OCI-LY7 (cell line): ENCODE results near the gene DUS1L. TPM values are rescaled to one million over a fixed set of nuclear protein-coding genes. Genes with fewer than 3 reads are reported as not detected.

Experiments
- BruUV-seq: library from RNA; stranded (reverse); fragments of 400-500 nt; replicated peaks from 2 replicates; lab custom pipeline; 2021; lab: Mats Ljungman, UMichigan
- CTCF ChIA-PET: fragments of 300-600 bp; sonication (Branson Sonifier 250); formaldehyde crosslinking; loops from one replicate; lab custom pipeline; 2022; ENCODE audit warnings: antibody characterized with exemption; ENCODE audit not compliant: unreplicated experiment; lab: Charles Lee
- POLR2A ChIA-PET: fragments of 300-600 bp; sonication (Branson Sonifier 250); formaldehyde crosslinking; loops from one replicate; lab custom pipeline; 2022; ENCODE audit warnings: antibody characterized with exemption; lab: Charles Lee
- DNase-seq: peaks from one replicate; pipeline ENCODE4 v3.0.0-alpha.2; 2015; ENCODE audit warnings: low spot score
- H2AFZ ChIP-seq: fragments of 200-600 bp; sonication (generic), shearing (Covaris generic); 2 replicates; pipeline ENCODE4 v1.6.1; 2014; ENCODE audit warnings: mild to moderate bottlenecking, antibody characterized with exemption, low read length, moderate library complexity
- H3K27ac ChIP-seq: fragments of 200-600 bp; sonication (generic); 2 replicates; pipeline ENCODE4 v1.5.1; 2014; ENCODE audit warnings: mixed run types, low read depth, mild to moderate bottlenecking, moderate library complexity, low read length, inconsistent platforms; ENCODE audit not compliant: poor library complexity, severe bottlenecking
- H3K36me3 ChIP-seq: fragments of 200-600 bp; sonication (generic); 2 replicates; pipeline ENCODE4 v1.6.1; 2014; ENCODE audit warnings: mild to moderate bottlenecking, antibody characterized with exemption, low read length, moderate library complexity, mixed read lengths; ENCODE audit not compliant: insufficient read depth
- H3K4me1 ChIP-seq: fragments of 200-600 bp; sonication (generic); 2 replicates; pipeline ENCODE4 v1.5.1; 2014; ENCODE audit warnings: mild to moderate bottlenecking, low read length; ENCODE audit not compliant: insufficient read depth, poor library complexity, severe bottlenecking
- H3K4me2 ChIP-seq: fragments of 200-600 bp; sonication (generic); 2 replicates; pipeline ENCODE4 v1.6.1; 2014; ENCODE audit warnings: mild to moderate bottlenecking, low read length
- H3K4me3 ChIP-seq: fragments of 200-600 bp; sonication (generic); 2 replicates; pipeline ENCODE4 v1.5.1; 2014; ENCODE audit warnings: mild to moderate bottlenecking, low read depth, low read length; ENCODE audit not compliant: poor library complexity, severe bottlenecking
- H3K79me2 ChIP-seq: fragments of 200-600 bp; sonication (generic); 2 replicates; pipeline ENCODE4 v1.6.1; 2016; ENCODE audit warnings: low read depth, mild to moderate bottlenecking, low read length, moderate library complexity, mixed read lengths; ENCODE audit not compliant: insufficient read depth
- H3K9me2 ChIP-seq: fragments of 200-600 bp; sonication (generic); 2 replicates; pipeline ENCODE4 v1.6.1; 2016; ENCODE audit warnings: mild to moderate bottlenecking, low read length, mixed read lengths; ENCODE audit not compliant: insufficient read depth
- H3K9me3 ChIP-seq: fragments of 200-600 bp; sonication (generic); 2 replicates; pipeline ENCODE4 v1.6.1; 2014; ENCODE audit warnings: mild to moderate bottlenecking, mixed run types, low read length, mixed read lengths
- H4K20me1 ChIP-seq: fragments of 200-600 bp; sonication (generic); 2 replicates; pipeline ENCODE4 v1.6.1; 2014; ENCODE audit warnings: mild to moderate bottlenecking, antibody characterized with exemption, low read length, moderate library complexity, mixed read lengths; ENCODE audit not compliant: insufficient read depth
- EZH2phosphoT487 ChIP-seq: fragments of 200-600 bp; sonication (generic); IDR thresholded peaks from 2 replicates; pipeline ENCODE4 v1.6.1; 2018; ENCODE audit warnings: low read depth, borderline replicate concordance, mild to moderate bottlenecking, mixed run types, antibody characterized with exemption, low read length, moderate library complexity, mixed read lengths
- intact Hi-C: fragments of 100-400 bp; cut with micrococcal nuclease; formaldehyde crosslinking; loops from one replicate; pipeline ENCODE4 v1.10.0; 2022; ENCODE audit not compliant: unreplicated experiment
- total RNA-seq, 2 experiments: library from RNA; depleted of rRNA in 1 of 2; stranded (reverse); fragments of >200 nt in 1 of 2; shearing (Covaris generic) in 1 of 2; gene quantifications; 2 replicates each; pipeline ENCODE4 v1.2.3, GENCODE V29; 2014 to 2022
- TF ChIP-seq, protein P1 (sequence below): fragments of 200-600 bp; sonication (generic); conservative IDR thresholded peaks from 2 replicates; pipeline ENCODE4 v1.5.1; 2014; ENCODE audit warnings: mild to moderate bottlenecking, antibody characterized with exemption, low read length, moderate library complexity, mixed read lengths

Gene DUS1L
- total RNA-seq, 2 experiments from 2014 or later, result 320 to 388 TPM

DNA sequence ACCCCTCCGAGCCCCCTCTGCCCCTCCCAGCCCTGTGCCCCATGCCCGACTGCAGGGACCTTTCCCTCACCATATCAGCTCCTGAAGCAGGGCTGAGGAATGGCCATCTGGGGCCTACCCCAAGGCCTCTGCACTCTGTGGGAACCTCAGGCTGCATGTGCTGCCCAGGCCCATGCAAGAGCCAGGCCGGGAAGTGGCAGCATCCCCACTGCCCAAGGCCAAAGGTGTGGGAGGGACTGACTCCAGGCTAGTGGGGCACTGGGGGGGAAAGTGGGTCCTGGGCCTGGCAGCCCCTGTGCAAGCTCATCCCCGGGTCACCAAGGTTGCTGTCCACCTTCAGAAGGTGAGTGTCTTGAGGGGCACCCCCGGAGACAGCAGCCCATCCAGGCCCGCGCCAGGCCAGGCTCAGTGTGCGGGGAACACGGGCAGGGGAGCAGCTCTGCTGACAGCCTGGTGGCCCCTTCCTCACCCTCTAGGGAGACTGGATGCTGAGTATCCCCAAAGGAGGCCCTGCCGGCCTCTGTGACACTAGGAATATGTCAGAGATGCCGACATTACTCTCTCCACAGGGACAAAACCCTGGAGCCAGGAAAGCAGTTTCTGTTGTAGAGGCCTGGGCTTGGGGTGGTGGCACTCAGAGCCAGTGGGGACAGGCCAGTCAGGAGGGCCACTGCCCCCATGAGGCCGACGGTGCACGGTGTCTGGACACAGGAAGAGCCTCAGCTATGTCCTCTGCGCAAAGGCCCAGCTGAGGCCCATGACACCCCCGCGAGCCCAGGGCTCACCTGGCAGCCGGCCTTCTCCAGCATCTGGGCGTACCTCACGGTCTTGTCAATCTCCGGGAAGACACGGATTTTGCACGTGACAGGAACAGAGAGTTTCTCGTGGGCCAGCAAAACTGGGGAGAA is 3.3 kb downstream of the DUS1L start:
- H2AFZ ChIP-seq, result no peak overlapping the region
- BruUV-seq, result no TSS peak
- peaks cover 68% of the 10 kb centered on the region for H3K36me3 ChIP-seq
- peaks cover 18% of the 10 kb centered on the region; the same call in 1 of the 2 replicates for H3K79me2 ChIP-seq
- H3K27ac ChIP-seq, result no peak overlapping the region
- no peaks in the 10 kb centered on the region for H3K9me2 ChIP-seq
- H3K4me2 ChIP-seq, result no peak overlapping the region
- no peak for DNase-seq
- H3K9me3 ChIP-seq, result no peaks in the 10 kb centered on the region
- no peaks in the 10 kb centered on the region; the same call in 1 of the 2 replicates for H4K20me1 ChIP-seq
- ChIA-PET POLR2A (no interaction called here), CTCF (no interaction called here)
- H3K4me3 ChIP-seq, result no peak overlapping the region
- intact Hi-C loops, result no loop called here
- TF ChIP-seq, protein P1, sequence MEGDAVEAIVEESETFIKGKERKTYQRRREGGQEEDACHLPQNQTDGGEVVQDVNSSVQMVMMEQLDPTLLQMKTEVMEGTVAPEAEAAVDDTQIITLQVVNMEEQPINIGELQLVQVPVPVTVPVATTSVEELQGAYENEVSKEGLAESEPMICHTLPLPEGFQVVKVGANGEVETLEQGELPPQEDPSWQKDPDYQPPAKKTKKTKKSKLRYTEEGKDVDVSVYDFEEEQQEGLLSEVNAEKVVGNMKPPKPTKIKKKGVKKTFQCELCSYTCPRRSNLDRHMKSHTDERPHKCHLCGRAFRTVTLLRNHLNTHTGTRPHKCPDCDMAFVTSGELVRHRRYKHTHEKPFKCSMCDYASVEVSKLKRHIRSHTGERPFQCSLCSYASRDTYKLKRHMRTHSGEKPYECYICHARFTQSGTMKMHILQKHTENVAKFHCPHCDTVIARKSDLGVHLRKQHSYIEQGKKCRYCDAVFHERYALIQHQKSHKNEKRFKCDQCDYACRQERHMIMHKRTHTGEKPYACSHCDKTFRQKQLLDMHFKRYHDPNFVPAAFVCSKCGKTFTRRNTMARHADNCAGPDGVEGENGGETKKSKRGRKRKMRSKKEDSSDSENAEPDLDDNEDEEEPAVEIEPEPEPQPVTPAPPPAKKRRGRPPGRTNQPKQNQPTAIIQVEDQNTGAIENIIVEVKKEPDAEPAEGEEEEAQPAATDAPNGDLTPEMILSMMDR, result no peak
- TF ChIP-seq EZH2phosphoT487, result no peak
- peaks cover 19% of the 10 kb centered on the region for H3K4me1 ChIP-seq

DNA sequence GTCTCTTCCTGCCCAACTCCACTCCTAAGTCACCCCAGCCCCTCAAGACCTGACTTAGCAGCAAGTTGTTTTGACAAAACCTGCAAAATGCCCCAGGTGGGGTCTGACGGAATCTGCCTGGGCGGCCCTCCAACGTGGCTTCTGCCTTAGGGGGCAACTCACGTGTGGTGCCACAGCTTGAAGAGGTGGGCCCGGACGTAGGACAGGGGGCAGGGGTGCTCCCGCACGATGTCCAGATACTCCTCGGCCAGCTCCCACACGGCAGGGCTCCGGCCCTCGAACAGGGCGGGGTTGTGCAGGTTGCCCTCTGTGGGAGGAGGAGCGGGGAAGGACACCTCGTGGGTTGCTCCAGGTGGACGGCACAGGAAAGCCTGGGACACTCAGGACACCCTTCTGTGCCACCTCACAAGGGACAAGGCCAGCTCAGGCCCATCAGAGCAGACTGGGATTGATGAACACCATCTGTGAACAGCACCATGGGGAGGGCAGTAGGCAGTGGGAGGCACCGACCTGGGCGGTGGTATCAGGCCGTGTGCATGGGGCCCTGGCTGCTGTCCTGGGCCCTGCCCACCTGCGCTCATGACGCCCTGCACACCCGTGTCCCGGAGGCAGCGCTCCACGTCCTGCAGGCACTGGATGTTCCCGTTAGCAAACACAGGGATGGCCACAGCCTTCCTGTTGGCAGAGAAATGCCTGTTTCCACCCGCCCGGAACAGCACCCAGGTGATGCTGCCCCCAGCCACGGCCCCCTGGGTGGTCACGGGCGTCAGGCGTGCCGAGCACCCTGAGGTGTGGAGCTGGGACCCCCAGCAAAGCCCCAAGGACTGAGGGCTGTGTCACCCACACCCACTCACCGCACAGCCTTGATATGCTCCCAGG is 4.3 kb downstream of the DUS1L start:
- H3K4me2 ChIP-seq, result no peak overlapping the region
- no peak overlapping the region for H3K27ac ChIP-seq
- ChIA-PET CTCF (no interaction called here), POLR2A (no interaction called here)
- no TSS peak for BruUV-seq
- peaks cover 17% of the 10 kb centered on the region for H3K4me1 ChIP-seq
- H3K79me2 ChIP-seq, result peaks cover 18% of the 10 kb centered on the region; the same call in 1 of the 2 replicates
- no peak overlapping the region for H2AFZ ChIP-seq
- H4K20me1 ChIP-seq, result no peaks in the 10 kb centered on the region; the same call in 1 of the 2 replicates
- DNase-seq, result no peak
- H3K4me3 ChIP-seq, result no peak overlapping the region
- intact Hi-C loops, result no loop called here
- peaks cover 78% of the 10 kb centered on the region for H3K36me3 ChIP-seq
- no peaks in the 10 kb centered on the region for H3K9me2 ChIP-seq
- no peaks in the 10 kb centered on the region for H3K9me3 ChIP-seq
- TF ChIP-seq, protein P1, result no peak
- no peak for TF ChIP-seq EZH2phosphoT487
